ENCODE results near the gene DCAF10.

DCAF10 gene

GRCh38 chr9:37910271-37910670 lies 109.7 kb downstream of the DCAF10 start:
- no peak for DNase-seq

DNA sequence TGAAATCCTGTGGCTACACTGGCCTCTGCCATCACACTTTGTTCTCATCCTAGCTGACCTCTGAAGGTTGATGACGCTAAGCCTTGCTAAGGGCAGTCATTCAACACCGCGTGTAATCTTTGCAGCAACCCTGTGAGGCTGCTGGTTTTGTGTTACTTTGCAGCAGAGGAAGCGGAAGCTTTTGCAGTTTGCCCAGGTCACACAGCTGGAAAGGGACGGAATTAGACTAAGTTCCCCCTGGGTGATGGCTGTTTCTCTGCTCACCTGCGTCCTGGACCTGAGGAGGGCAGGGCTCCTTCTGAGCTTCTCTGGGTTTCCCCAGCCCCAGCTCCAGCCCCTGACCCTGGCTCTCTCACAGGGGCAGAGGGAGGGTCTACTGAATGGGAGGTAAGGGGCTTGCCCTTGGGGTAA lies 110.7 kb downstream of the DCAF10 start:
- DNase-seq = no peak

DNA sequence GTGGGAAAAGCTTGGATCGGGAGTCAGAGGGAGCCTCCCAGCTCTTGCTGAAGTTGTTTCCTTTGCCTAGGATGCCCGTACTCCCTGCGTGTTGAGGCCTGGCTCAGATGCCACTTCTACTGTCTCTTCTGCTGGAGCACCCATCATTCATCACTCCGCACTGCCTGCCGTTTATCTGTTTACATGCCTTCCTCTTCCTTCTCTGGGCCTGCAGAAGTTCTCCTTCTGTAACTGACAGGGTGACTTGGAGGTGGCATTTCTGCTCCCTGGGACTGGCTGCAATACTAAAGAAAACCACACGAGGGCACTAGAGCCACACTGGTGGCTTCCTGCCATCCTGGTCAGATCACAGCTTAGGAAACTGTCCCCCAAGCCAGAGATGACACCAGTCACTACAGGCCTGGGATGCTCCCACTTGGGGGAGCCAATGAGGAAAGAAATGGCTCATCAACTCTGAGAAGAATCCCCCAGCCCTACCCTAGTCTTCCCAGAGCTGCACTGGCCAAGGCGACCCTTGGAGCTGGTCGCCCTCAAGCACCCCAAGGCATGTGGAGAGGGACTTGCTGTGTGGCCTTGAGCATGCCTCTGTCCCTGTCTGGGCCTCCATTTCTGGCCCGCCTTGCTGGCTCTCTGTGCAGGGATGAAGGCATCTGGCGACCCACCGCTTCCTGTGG lies 113.0 kb downstream of the DCAF10 start:
- DNase-seq = peak; percentile 60

- DNase-seq = no peak
Observed at GRCh38 chr9:37914154-37914551, 113.6 kb downstream of the DCAF10 start.

DNA sequence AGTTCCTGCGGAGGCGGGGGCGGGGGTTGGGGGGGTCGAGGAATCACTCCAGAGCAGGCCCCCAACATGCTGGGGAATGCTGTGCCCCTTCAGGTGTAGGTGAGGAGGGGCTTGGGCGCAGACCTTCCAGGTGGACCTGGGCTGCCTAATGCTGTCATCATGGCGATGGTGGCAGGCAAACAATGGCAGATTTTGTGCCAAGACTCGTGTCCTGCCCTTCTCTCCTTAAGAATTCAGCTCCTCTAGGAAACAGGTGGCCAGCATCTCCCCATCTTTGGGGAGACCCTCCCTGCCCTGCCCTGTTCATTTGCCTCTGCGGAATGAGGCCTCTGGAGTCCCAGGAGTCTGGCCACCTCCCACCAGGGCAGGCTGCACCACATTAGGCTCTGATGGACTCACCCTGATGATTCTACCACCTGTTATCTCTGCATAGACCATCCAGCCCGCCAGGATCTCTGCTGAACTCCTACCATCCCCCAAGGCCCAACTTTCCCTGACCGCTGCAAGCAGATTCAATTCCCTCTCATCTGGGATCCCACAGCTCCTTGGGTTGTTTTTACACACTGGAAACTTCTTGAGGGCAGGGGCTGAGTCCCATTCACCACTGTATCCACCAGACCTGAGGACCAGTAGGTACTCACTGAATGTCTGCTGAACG lies 114.2 kb downstream of the DCAF10 start:
- no peak for DNase-seq

GRCh38 chr9:37915911-37916470 lies 115.4 kb downstream of the DCAF10 start:
- no peak for DNase-seq

GRCh38 chr9:37916471-37917312 lies 116.1 kb downstream of the DCAF10 start:
- DNase-seq = peak; percentile 5
